Measurements from ENCODE around the gene ADAM19.

GRCh38 chr5:157450024-157450423 is 125.6 kb downstream of the ADAM19 start:
- no peak for TF ChIP-seq POLR2A (IDR thresholded peaks at IDR 0.05)
- TF ChIP-seq, protein P1, sequence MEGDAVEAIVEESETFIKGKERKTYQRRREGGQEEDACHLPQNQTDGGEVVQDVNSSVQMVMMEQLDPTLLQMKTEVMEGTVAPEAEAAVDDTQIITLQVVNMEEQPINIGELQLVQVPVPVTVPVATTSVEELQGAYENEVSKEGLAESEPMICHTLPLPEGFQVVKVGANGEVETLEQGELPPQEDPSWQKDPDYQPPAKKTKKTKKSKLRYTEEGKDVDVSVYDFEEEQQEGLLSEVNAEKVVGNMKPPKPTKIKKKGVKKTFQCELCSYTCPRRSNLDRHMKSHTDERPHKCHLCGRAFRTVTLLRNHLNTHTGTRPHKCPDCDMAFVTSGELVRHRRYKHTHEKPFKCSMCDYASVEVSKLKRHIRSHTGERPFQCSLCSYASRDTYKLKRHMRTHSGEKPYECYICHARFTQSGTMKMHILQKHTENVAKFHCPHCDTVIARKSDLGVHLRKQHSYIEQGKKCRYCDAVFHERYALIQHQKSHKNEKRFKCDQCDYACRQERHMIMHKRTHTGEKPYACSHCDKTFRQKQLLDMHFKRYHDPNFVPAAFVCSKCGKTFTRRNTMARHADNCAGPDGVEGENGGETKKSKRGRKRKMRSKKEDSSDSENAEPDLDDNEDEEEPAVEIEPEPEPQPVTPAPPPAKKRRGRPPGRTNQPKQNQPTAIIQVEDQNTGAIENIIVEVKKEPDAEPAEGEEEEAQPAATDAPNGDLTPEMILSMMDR (IDR thresholded peaks at IDR 0.05) = no peak
